Right ventricle myocardium superior (tissue), 1 donor: ENCODE measurements around the gene BHLHE40. TPM values are rescaled to one million over a fixed set of nuclear protein-coding genes. Genes with fewer than 3 reads are reported as not detected.

ENCODE experiments used
- ATAC-seq: fragments of 200-7000 bp; cut with Tn5 transposase; one replicate; pipeline ENCODE4 v1.9.1; 2020; ENCODE audit warnings: mild to moderate bottlenecking; ENCODE audit not compliant: poor library complexity
- DNase-seq: peaks from one replicate; pipeline ENCODE4 v3.0.0-alpha.2; 2020
- intact Hi-C: fragments of 100-400 bp; cut with DNase I; formaldehyde crosslinking; loops from one replicate; pipeline ENCODE4 v1.11.2; 2022
- total RNA-seq: library from RNA; stranded (reverse); fragmentation: NEBNext Ultra II Directional; extraction: Animal tissue kit (Norgen Biotek cat#: 25700); gene quantifications from one replicate; pipeline ENCODE4 v1.2.1, GENCODE V29; 2021
- donor health status: DM: no; HTN: yes; CAD: no; lungs with severe emphysema.

BHLHE40 gene
- total RNA-seq, 1 donor from 2014 or later = 22.8 TPM

GRCh38 chr3:4980229-4981203 is 1.3 kb downstream of the BHLHE40 start:
- peak; percentile 28 for ATAC-seq
- peak; percentile 94 for DNase-seq
- intact Hi-C loops = loop anchor here (5.0 kb wide), 1 partner anchor 37 kb away; no protein-coding TSS in a partner anchor

- ATAC-seq = no peak
- no peak for DNase-seq
- intact Hi-C loops = loop anchor here (5.0 kb wide), 1 partner anchor 36 kb away; no protein-coding TSS in a partner anchor
Measured at GRCh38 chr3:4981294-4981664, 2.0 kb downstream of the BHLHE40 start.

GRCh38 chr3:4981665-4982494 is 2.6 kb downstream of the BHLHE40 start:
- intact Hi-C loops = loop anchor here (5.0 kb wide), 1 partner anchor 35 kb away; no protein-coding TSS in a partner anchor
- DNase-seq (no peak), ATAC-seq (no peak)

GRCh38 chr3:4982773-4983738 is 3.8 kb downstream of the BHLHE40 start:
- intact Hi-C loops = loop anchor here (5.0 kb wide), 1 partner anchor 34 kb away; no protein-coding TSS in a partner anchor
- ATAC-seq = no peak
- DNase-seq = no peak

- intact Hi-C loops = loop anchor here (5.0 kb wide), 1 partner anchor 33 kb away; no protein-coding TSS in a partner anchor
Measured at GRCh38 chr3:4983739-4984510, 4.7 kb downstream of the BHLHE40 start.

GRCh38 chr3:4984511-4984864 is 5.3 kb downstream of the BHLHE40 start:
- DNase-seq (no peak), ATAC-seq (no peak)
- intact Hi-C loops = loop anchor here (5.0 kb wide), 1 partner anchor 33 kb away; no protein-coding TSS in a partner anchor

More at GRCh38 chr3:4983739-4984510, 4.7 kb downstream of the BHLHE40 start:
- no peak for DNase-seq
- no peak for ATAC-seq

GRCh38 chr3:4985330-4986174 is 6.3 kb downstream of the BHLHE40 start:
- intact Hi-C loops = no loop called here
- DNase-seq = peak; percentile 53
- ATAC-seq = no peak

- peak; percentile 45 for ATAC-seq
- intact Hi-C loops = no loop called here
- DNase-seq = no peak
Measured at GRCh38 chr3:4986175-4986781, 7.0 kb downstream of the BHLHE40 start.

- ATAC-seq (peak; percentile 91), DNase-seq (peak; percentile 97)
- intact Hi-C loops = no loop called here
Measured at GRCh38 chr3:4986782-4987537, 7.7 kb downstream of the BHLHE40 start.

GRCh38 chr3:4987538-4988296 is 8.5 kb downstream of the BHLHE40 start:
- DNase-seq (no peak), ATAC-seq (no peak)
- intact Hi-C loops = no loop called here

GRCh38 chr3:4988983-4989834 is 10.0 kb downstream of the BHLHE40 start:
- intact Hi-C loops = no loop called here
- DNase-seq (peak; percentile 60), ATAC-seq (peak; percentile 4)

- ATAC-seq (no peak), DNase-seq (no peak)
- intact Hi-C loops = no loop called here
Measured at GRCh38 chr3:4990069-4990468, 10.8 kb downstream of the BHLHE40 start.

- DNase-seq (no peak), ATAC-seq (no peak)
- intact Hi-C loops = no loop called here
Measured at GRCh38 chr3:4992118-4992517, 12.9 kb downstream of the BHLHE40 start.
